NCI-H146 (cell line): ENCODE data around the gene SKAP1.
A peak's percentile ranks its signal among the peaks of the same experiment; 100 is the strongest.

Experiments used
- DNase-seq: peaks from one replicate; lab custom pipeline; 2025; lab: John Stamatoyannopoulos, UW

The SKAP1 gene

GRCh38 chr17:48429638-48430586, at the start of gene SKAP1:
Gene SKAP1 (minus strand): TSS chr17:48430214.
- peak; percentile 77 for DNase-seq

- no peak for DNase-seq
Measured at GRCh38 chr17:48479014-48479402, 49.0 kb upstream of the SKAP1 start.

- DNase-seq = no peak
Measured at GRCh38 chr17:48478224-48479013, 48.4 kb upstream of the SKAP1 start.

- DNase-seq = no peak
Measured at GRCh38 chr17:48477221-48477620, 47.2 kb upstream of the SKAP1 start.

- peak; percentile 41 for DNase-seq
Measured at GRCh38 chr17:48472411-48473281, 42.6 kb upstream of the SKAP1 start.

- DNase-seq = peak; percentile 61
Measured at GRCh38 chr17:48471817-48472410, 41.9 kb upstream of the SKAP1 start.

GRCh38 chr17:48470388-48471034, 40.5 kb upstream of the SKAP1 start:
- DNase-seq = no peak

GRCh38 chr17:48469227-48469626, 39.2 kb upstream of the SKAP1 start:
- DNase-seq = no peak

GRCh38 chr17:48468299-48468698, 38.3 kb upstream of the SKAP1 start:
- no peak for DNase-seq

- no peak for DNase-seq
Measured at GRCh38 chr17:48465884-48466283, 35.9 kb upstream of the SKAP1 start.

- DNase-seq = no peak
Measured at GRCh38 chr17:48463526-48463925, 33.5 kb upstream of the SKAP1 start.

GRCh38 chr17:48462946-48463345, 32.9 kb upstream of the SKAP1 start:
- peak; percentile 14 for DNase-seq

GRCh38 chr17:48460052-48460451, 30.0 kb upstream of the SKAP1 start:
- DNase-seq = no peak

GRCh38 chr17:48459070-48459844, 29.2 kb upstream of the SKAP1 start:
- DNase-seq = no peak

GRCh38 chr17:48457080-48457836, 27.2 kb upstream of the SKAP1 start:
- DNase-seq = peak; percentile 70

- peak; percentile 70 for DNase-seq
Measured at GRCh38 chr17:48456589-48456988, 26.6 kb upstream of the SKAP1 start.

- DNase-seq = no peak
Measured at GRCh38 chr17:48455791-48456190, 25.8 kb upstream of the SKAP1 start.

- DNase-seq = no peak
Measured at GRCh38 chr17:48453447-48453846, 23.4 kb upstream of the SKAP1 start.

GRCh38 chr17:48451489-48451888, 21.5 kb upstream of the SKAP1 start:
- no peak for DNase-seq
